ENCODE data around the gene MAP2K1.

- TF ChIP-seq CTCF (conservative IDR thresholded peaks at IDR 0.05) (no peak), ZFX (IDR thresholded peaks at IDR 0.05) (no peak)
Measured at GRCh38 chr15:66359740-66360139, 27.0 kb upstream of the MAP2K1 start.
